NCI-H2227 (cell line): ENCODE results near the gene SLC6A6.

Source experiments
- DNase-seq: peaks from one replicate; lab custom pipeline; 2025; ENCODE audit not compliant: unreplicated experiment; lab: John Stamatoyannopoulos, UW

SLC6A6 gene

GRCh38 chr3:14451844-14452739 is 49.7 kb downstream of the SLC6A6 start:
- no peak for DNase-seq

GRCh38 chr3:14452740-14453710 is 50.6 kb downstream of the SLC6A6 start:
- DNase-seq: peak; percentile 80

- DNase-seq: no peak
Measured at GRCh38 chr3:14453876-14454638, 51.7 kb downstream of the SLC6A6 start.

- DNase-seq: no peak
Measured at GRCh38 chr3:14454639-14455310, 52.4 kb downstream of the SLC6A6 start.

GRCh38 chr3:14455571-14456317 is 53.3 kb downstream of the SLC6A6 start:
- no peak for DNase-seq

- DNase-seq: no peak
Measured at GRCh38 chr3:14456794-14457193, 54.4 kb downstream of the SLC6A6 start.

GRCh38 chr3:14457481-14457880 is 55.1 kb downstream of the SLC6A6 start:
- no peak for DNase-seq

GRCh38 chr3:14457999-14458398 is 55.6 kb downstream of the SLC6A6 start:
- no peak for DNase-seq

- no peak for DNase-seq
Measured at GRCh38 chr3:14458434-14459275, 56.2 kb downstream of the SLC6A6 start.

- DNase-seq: no peak
Measured at GRCh38 chr3:14459384-14459783, 57.0 kb downstream of the SLC6A6 start.

GRCh38 chr3:14459787-14460186 is 57.4 kb downstream of the SLC6A6 start:
- no peak for DNase-seq

GRCh38 chr3:14460342-14461005 is 58.1 kb downstream of the SLC6A6 start:
- no peak for DNase-seq

GRCh38 chr3:14461006-14461747 is 58.8 kb downstream of the SLC6A6 start:
- DNase-seq: no peak

- peak; percentile 12 for DNase-seq
Measured at GRCh38 chr3:14461748-14462324, 59.4 kb downstream of the SLC6A6 start.

GRCh38 chr3:14462738-14463137 is 60.3 kb downstream of the SLC6A6 start:
- no peak for DNase-seq

GRCh38 chr3:14463330-14464140 is 61.1 kb downstream of the SLC6A6 start:
- DNase-seq: no peak

GRCh38 chr3:14464141-14464465 is 61.7 kb downstream of the SLC6A6 start:
- no peak for DNase-seq
